Measurements from ENCODE around the gene FUCA1. TPM values are rescaled to one million over a fixed set of nuclear protein-coding genes. Genes with fewer than 3 reads are reported as not detected.

FUCA1 gene
- total RNA-seq, 2 experiments from 2014 or later = 4.6 to 4.8 TPM

DNA sequence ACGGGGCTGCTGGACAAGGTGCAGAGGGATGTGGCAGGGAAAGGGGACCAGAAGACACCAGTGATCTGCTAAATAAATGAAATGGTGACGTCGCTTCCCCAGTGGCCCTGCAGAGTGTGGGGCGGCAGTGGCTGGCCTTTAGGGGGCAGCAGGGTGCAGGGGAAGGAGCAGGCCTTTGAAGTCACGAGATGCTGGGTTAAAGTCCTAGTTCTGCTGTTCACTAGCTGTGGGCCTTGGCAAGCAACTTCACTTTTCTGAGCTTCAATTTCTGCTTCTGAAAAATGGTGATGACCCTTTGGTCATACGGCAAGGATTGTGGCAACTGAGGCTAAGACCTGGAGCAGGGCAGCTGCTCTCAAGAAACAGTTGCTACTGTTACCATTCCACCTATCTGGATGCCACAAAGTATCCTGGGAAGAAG lies 58.3 kb downstream of the FUCA1 start:
- Mint-ChIP-seq H3K4me1 (ENCODE audit: low read depth) (peaks cover 9% of the 10 kb centered on the region), H3K36me3 (ENCODE audit: low read depth) (peaks cover 3% of the 10 kb centered on the region), H3K27me3 (no peaks in the 10 kb centered on the region), H3K9me3 (no peaks in the 10 kb centered on the region), H3K27ac (no peak overlapping the region), H3K4me3 (no peak overlapping the region)
- POLR2A ChIA-PET = interaction anchor here (1.0 to 2.1 kb wide), 3 partner anchors 8 to 170 kb away, joined by 3 to 8 read pairs (median 4); partner anchors contain the start of gene SRSF10
- intact Hi-C loops (cut with micrococcal nuclease) = loop anchor here (2.0 kb wide), 1 partner anchor 107 kb away; no protein-coding TSS in a partner anchor
- ATAC-seq (peak; percentile 96), DNase-seq (peak; percentile 88)
- CTCF ChIA-PET = interaction anchor here (0.7 to 6.2 kb wide), 40 partner anchors 8 to 282 kb away, joined by 3 to 73 read pairs (median 6); partner anchors contain the start of genes CNR2, FUCA1, GALE and HMGCL
- peak; percentile 79 for TF ChIP-seq CTCF (IDR thresholded peaks at IDR 0.05)

GRCh38 chr1:23807453-23807852 lies 60.6 kb downstream of the FUCA1 start:
- ChIA-PET POLR2A (interaction anchor here (0.9 to 1.0 kb wide), 2 partner anchors 8 to 45 kb away, joined by 3 read pairs; no protein-coding TSS in a partner anchor), CTCF (interaction anchor here (0.8 to 6.2 kb wide), 6 partner anchors 9 to 109 kb away, joined by 4 to 33 read pairs (median 6); partner anchors contain the start of gene FUCA1)
- intact Hi-C loops (cut with micrococcal nuclease) = no loop called here
- no peak for ATAC-seq
- TF ChIP-seq CTCF (IDR thresholded peaks at IDR 0.05) = no peak
- Mint-ChIP-seq H3K4me1 (ENCODE audit: low read depth) (peaks cover 9% of the 10 kb centered on the region), H3K4me3 (no peak overlapping the region), H3K36me3 (ENCODE audit: low read depth) (peaks cover 1% of the 10 kb centered on the region), H3K27ac (peak overlapping the region; percentile 1), H3K27me3 (no peaks in the 10 kb centered on the region), H3K9me3 (no peaks in the 10 kb centered on the region)
- no peak for DNase-seq

DNA sequence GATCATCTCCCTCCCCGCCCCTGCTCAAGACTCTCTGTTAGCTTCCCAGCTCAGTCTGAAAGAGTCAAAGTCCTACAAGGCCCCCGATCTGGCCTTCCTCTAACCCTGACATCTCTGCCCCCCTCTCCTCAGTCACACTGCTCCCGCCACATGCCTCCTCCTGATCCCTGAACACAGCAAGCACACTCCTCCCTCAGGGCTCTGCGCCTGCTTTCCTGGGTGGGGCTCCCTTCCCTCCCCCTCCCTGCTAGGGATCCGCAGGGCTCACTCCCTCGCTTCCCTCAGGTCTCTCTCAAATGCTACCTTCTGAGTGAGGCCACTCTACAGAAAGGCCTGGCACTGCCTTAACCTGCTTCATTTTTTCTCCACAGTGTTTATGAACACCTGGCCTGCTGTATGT lies 61.8 kb downstream of the FUCA1 start:
- TF ChIP-seq CTCF (IDR thresholded peaks at IDR 0.05) = no peak
- Mint-ChIP-seq H3K4me1 (ENCODE audit: low read depth) (peaks cover 10% of the 10 kb centered on the region), H3K4me3 (no peak overlapping the region), H3K27me3 (no peaks in the 10 kb centered on the region), H3K9me3 (no peaks in the 10 kb centered on the region), H3K36me3 (ENCODE audit: low read depth) (no peaks in the 10 kb centered on the region), H3K27ac (peak overlapping the region; percentile 5)
- DNase-seq (no peak), ATAC-seq (no peak)
- CTCF ChIA-PET = interaction anchor here (1.1 to 6.2 kb wide), 5 partner anchors 8 to 110 kb away, joined by 3 to 33 read pairs (median 6); partner anchors contain the start of gene FUCA1
- intact Hi-C loops (cut with micrococcal nuclease) = no loop called here
- POLR2A ChIA-PET = interaction anchor here (0.7 to 1.1 kb wide), 4 partner anchors 12 to 64 kb away, joined by 3 to 5 read pairs (median 3); partner anchors contain the start of gene LYPLA2

- H3K36me3 Mint-ChIP-seq (ENCODE audit: low read depth) = no peaks in the 10 kb centered on the region
- TF ChIP-seq CTCF (IDR thresholded peaks at IDR 0.05) = no peak
- ChIA-PET POLR2A (interaction anchor here (0.6 to 1.1 kb wide), 2 partner anchors 13 to 29 kb away, joined by 3 to 5 read pairs; no protein-coding TSS in a partner anchor), CTCF (interaction anchor here (0.9 to 1.2 kb wide), 3 partner anchors 20 to 119 kb away, joined by 3 read pairs; partner anchors contain the start of gene HMGCL)
- H3K4me1 Mint-ChIP-seq (ENCODE audit: low read depth) = peaks cover 6% of the 10 kb centered on the region
- no peak overlapping the region for H3K27ac Mint-ChIP-seq
- H3K4me3 Mint-ChIP-seq = no peak overlapping the region
- no peaks in the 10 kb centered on the region for H3K9me3 Mint-ChIP-seq
- H3K27me3 Mint-ChIP-seq = no peaks in the 10 kb centered on the region
- DNase-seq = no peak
- no peak for ATAC-seq
- intact Hi-C loops (cut with micrococcal nuclease) = no loop called here
Measured at GRCh38 chr1:23805025-23805424, 63.1 kb downstream of the FUCA1 start.

DNA sequence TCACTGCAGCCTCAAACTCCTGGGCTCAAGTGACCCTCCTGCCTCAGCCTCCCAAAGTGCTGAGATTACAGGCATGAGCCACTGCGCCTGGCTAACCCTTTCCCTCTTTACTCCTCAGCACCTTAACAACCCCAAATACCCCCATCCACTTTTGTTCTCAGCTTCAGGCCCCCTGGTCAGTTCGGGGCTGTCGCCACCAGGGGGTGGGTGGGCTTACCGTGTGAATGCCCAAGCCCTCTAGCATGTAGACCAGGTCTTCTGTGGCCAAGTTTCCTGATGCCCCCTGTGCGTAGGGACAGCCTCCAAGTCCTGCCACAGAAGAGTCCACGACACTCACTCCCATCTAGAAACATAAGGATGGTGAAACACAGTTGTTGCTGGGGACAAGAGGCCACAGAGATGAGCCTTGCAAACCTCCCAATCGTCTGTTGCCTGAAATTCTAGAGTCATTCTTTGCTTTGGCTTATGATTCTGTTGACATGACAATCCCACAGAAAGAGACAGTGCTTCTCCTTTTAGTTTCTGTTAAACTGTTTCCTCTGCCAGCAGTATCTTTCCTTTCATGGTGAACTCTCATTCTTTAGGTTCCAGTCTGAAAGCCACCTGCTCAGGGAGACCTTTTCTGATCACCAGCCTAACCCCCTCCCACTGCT lies 63.8 kb downstream of the FUCA1 start:
- ChIA-PET POLR2A (interaction anchor here (0.7 kb wide), 1 partner anchor 24 kb away, joined by 3 read pairs; no protein-coding TSS in a partner anchor), CTCF (interaction anchor here (1.2 kb wide), 1 partner anchor 32 kb away, joined by 3 read pairs; no protein-coding TSS in a partner anchor)
- Mint-ChIP-seq H3K9me3 (no peaks in the 10 kb centered on the region), H3K27me3 (no peaks in the 10 kb centered on the region), H3K4me1 (ENCODE audit: low read depth) (peaks cover 8% of the 10 kb centered on the region), H3K4me3 (no peak overlapping the region), H3K36me3 (ENCODE audit: low read depth) (peaks cover 5% of the 10 kb centered on the region), H3K27ac (no peak overlapping the region)
- no peak for ATAC-seq
- TF ChIP-seq CTCF (IDR thresholded peaks at IDR 0.05) = no peak
- intact Hi-C loops (cut with micrococcal nuclease) = loop anchor here (5.0 kb wide), 1 partner anchor 63 kb away; the partner anchor contains the start of gene FUCA1
- no peak for DNase-seq

Measured in activated CD8-positive, alpha-beta T cell treated with anti-CD3 and anti-CD28 coated beads for 36 hours (primary cell).